Measurements from ENCODE around the gene U2SURP.

U2SURP gene

DNA sequence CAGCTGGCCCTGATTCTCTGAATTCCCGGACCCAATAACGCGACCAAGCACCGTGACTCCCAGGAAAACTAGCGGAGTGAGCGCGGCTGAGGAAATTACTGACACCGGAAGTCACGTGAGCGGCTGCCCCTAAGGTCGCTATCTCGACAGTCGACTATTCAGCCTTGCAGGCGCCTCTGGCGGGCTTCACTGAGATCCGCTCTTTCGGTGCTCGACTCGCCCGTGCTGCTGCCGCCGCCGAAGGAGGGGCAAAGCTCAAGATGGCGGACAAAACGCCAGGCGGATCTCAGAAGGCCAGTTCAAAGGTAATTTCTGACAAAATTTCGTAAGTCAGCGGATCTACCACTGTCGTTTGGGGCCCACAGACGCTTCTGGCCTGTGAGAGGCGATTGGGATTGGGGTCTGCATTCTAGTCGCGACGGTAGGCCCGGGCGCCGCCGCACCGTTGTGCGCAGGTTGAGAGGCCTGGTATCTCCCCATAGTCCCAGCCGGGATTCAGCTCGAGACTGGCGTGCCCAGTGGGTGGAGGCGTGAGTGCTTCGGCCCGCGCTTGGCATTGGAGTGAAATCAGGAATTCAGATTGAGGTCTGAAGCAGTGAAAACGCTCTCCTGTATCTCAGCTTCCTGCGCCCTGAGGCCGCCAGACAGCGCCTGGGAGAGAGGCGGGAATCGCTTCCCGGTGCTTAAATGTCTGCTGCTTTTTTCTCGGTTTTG, at the start of gene U2SURP:
U2SURP (plus strand) TSS at position 202 of the 714 bp plus-strand sequence; CDS start at position 261, 59 bp downstream.
- DNase-seq: peak; percentile 92 to 93

DNA sequence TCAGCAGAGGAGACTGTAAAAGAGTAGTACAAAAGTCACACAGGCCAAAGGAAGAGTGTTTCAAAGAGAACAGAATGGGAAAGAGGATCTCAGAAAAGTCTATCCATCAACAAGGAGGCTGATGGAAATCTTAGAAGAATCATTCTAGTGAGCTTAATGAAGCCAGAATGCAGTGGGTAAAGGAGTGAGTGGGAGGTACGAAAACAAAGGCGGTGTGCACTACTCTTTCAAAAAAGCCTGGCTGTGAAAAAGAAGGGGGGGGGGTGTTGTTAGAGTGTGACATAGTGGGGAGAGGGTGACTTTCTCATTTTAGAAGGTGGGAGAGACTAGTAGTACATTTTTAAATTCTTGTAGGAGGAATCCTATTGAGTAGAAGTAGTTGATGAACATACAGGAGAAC, 49.6 kb upstream of the U2SURP start:
- DNase-seq: no peak

DNA sequence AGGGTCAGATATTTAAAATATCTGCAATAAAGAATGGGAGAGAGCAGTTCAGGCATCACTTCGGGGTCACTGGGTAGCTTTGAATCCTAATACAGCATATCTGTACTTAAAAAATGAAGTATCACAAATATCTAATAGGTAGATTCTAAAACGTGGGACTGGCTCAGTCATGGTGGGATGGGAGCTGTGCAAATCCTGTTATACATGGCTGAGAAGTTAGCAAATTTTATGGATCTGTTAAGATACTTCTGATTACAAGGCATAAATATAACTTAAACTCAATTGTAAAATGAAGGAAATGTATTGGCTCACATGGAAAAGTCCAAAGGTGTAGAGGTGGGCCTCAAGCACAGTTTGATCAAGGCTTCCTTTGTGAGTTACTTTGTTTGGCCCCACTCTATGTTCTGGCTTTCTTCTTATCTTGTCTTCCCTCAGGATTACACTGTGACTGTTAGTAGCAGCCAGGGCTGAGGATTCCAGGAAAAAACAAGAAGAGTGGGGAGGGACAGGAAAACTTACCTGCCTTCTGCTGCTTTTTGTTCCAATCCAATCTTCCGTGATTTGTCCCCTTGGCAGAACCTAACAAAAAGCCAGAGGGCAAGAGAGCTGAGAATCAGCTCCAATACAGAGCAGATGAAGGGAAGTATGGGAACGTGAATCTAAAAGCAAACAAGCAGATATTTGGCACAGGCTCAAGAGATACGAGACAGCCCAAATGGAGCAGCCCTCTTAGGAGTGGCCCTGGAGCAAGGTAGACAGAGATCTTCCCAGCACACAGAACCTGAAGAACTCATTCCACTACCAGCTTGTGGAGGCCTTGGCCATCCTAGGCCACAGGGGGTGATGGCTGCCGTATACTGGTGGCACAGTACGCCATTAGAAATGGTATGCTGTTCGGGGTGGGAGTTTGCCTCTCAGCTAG, 48.8 kb upstream of the U2SURP start:
- no peak for DNase-seq

DNA sequence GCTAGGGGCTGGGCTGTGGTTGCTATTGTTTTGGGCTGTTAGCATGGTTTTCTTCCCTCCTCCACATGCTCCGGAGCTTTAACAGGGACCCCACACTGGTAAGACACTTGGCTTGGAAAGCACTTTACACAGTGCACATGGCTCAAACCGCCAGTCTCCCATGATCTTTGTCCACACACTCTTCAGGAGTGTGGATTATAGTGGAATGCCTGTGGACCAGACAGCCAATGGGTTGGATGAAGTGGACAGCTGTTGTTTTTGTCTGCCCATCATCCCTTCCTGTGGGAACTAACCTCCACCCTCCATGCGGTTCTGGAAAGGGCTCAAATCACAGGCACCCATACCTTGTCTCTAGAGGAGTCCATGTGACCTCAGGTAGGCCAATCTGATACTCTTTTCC, 47.9 kb upstream of the U2SURP start:
- DNase-seq: no peak

DNA sequence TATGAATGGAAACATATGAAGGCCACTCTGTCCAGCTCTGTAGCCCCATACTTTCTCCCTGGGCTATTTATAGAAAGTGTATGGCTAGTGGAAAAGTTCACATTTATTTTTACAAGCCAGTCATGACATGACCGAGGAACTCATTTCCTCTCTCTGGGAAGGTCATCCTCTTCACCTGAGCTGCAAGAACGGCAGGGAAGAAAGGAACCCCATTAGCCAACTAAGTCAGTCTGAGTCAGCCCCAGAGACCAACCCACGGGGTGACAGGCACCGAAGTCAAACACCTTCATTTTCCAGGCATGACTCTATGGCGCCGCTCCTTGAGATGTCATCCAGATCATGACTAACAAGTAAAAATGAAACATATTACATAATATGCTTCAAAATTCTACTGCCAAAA, 42.7 kb upstream of the U2SURP start:
- DNase-seq: no peak

DNA sequence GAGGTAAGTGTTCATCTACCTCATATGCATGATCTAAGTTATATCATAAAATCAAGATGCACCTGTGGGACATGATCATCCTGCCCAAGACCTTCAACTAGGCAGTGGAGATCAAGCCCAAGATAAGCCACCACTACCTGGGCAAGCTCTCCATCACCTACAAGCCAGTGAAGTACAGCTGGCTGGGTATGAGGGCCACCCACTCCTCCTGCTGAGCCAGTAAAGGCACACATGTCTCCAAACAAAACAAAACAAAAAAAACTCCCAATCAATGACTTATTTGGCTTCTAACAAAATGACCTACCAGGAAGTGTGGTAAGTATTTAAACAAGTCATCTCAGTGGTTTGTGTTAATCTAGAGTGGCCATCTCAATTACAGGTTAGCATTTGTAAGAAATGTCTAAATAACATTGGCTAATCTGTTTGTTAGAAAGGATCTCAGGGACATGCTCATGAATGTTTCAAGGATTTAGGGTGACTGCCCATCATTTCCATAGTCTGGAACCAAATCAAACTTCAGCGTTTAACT, 41.0 kb upstream of the U2SURP start:
- no peak for DNase-seq

DNA sequence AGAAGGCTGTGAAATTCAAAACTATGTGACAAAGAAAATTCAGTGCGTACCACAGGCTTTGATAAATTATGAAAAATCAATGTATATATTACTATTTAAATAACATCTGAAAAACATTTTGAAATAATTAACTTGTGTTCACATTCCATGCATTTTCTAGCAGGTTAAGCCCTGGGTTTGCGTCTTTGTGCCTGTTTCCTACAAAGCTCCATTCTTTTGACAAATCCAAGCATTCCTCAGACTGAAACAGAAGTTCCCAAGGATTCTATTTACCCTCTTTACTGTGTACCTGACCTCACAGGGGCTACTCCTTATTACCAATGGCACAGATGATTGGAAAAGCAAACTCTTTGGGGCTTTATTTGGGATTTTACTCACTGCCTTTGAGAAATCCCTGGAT, 39.8 kb upstream of the U2SURP start:
- no peak for DNase-seq

DNA sequence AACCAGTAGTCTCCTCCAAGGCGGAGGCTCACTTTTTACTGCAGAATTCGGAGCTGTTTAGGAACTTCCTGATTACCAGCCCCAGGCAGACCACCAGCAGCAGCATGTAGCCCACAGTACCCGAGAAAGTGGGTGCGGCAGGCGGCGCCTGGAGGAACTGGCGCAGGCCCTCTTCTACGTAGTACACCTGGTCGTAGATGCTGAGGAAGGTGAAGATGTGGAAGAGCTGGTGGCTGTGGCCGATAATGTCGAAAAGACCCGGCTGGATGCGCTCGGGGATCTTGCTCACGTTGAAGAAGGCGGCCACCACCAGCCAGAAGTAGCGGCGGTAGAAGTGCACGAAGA, 39.2 kb upstream of the U2SURP start:
- no peak for DNase-seq

DNA sequence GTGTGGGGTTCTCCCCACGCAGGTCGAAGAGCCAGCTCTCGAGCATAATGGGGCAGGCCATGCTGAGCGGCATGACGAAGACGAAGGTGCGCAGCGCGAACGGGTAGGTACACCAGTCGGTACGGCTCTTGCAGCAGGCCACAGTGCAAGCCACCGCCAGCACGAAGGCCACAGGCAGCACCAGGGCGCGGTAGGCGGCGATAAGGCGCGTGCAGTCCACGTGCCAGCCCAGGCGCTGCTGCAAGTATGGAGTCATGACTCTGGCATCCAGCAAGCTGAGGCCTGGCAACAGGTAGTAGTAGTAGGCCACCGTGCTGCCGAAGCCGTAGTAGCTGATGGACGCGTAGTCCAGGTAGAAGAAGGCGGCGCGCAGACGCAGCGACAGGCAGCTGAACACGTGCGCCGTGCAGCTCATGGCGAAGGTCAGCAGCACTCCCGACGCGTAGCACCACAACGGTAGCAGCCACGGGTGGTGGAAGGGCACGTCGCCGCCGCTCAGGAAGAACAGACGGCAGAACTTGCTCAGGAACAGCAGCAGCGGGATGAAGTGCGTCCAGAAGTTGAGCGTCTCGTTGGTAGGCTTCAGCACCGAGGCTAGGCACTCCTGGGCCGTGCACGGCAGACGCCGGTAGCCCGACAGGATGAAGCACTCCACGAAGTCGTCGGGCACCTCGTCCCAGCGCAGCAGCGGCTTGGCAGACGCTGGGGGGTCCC, 38.7 kb upstream of the U2SURP start:
- no peak for DNase-seq

DNA sequence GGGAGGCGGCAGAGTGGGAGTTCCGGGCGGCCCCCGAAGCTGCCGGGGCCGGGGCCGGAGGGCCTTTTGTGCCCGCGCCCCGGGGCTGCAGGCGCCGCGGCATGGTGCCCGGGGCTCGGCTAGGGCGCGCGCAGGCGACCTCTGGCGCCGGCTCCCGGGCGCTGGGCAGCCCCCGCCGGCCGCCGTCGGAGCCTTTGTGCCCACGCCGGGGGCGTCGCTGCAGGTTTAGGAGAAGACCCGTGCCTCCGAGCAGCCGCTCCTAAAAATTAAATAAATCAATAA, 38.2 kb upstream of the U2SURP start:
- no peak for DNase-seq

DNA sequence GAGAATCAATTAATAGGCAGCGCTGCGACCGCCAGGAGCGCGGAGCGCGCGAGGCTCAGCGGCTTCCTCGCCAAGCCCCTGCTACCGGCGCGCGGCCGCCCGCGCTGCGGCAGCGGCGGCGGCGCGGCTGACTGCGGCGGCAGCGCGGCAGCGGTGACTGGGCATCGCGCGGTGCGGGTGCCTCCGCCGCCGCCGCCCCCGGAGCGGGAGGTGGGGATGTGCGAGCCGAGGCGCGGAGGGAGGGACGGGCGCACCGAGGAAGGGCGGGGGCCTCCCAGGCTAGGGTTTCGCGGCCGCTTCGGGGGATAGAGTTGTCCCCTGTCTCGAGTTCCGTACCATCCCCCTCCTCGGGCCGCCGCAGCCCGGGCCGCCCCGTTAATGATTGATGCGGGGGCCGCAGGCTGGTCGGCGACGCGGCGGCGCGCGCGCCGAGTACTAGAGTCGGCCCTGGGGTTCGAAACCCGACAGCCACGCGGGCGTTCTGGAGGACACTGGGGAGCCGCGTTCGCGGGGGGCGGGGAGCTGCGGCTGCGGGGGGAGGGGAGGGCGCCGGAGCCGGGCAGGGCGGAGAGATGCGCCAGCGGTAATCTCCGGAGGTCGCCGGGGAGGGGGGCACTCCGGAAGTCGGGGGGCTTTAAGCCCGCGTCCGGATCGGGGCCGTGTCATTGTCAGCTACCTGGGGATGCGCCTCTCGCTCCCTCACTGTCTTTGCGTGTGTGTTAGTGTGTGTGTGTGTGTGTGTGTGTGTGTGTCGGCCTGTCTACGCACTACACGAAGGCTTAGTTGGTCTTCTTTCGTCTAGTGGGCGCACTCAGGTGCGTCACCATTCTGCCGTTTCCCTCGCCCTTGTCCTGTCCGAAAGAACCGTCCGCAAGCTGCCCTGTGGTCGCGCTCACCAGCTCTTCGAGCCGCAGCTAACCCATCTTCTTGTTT, 37.6 kb upstream of the U2SURP start, which contains the start of gene PAQR9:
PAQR9 (minus strand) TSS at position 159 of the 933 bp plus-strand sequence. CDS start 338 bp downstream, outside the sequence.
- DNase-seq: no peak

DNA sequence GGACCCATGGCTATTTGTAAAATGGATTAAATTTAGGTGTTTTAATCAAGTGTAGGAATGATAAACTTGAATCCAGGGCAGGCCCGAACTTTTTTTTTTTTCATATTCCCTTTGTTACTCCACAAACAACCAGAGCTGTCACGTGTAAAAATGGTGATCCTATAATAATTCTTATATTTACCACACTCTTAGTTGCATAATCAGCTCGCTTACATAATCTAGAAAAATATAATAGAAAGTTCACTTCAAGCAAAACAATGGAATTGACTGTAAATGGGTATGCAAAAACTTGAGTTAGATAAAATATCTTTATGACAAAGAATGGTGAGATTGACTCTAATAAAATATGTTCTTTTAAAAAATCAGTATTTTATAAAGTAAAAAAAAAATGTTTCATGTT, 35.8 kb upstream of the U2SURP start:
- DNase-seq: no peak

DNA sequence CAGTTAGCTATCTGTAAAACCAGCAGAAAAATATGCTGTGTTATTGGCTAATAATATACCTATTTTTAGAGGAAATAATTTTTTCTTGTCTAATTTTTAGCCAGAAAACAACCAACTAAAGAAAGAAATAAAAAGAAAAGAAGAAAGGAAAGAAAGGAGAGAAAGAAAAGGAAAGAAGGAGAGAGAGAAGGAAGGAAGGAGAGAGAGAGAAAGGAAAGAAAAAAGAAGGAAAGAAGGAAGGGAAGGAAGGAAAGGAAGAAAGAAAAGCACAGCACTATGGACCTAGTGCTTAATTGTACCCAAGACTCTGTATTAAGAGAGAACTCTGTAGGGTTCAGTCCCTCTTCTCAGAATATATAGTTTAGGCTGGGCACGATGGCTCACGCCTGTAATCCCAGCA, 34.6 kb upstream of the U2SURP start:
- no peak for DNase-seq

DNA sequence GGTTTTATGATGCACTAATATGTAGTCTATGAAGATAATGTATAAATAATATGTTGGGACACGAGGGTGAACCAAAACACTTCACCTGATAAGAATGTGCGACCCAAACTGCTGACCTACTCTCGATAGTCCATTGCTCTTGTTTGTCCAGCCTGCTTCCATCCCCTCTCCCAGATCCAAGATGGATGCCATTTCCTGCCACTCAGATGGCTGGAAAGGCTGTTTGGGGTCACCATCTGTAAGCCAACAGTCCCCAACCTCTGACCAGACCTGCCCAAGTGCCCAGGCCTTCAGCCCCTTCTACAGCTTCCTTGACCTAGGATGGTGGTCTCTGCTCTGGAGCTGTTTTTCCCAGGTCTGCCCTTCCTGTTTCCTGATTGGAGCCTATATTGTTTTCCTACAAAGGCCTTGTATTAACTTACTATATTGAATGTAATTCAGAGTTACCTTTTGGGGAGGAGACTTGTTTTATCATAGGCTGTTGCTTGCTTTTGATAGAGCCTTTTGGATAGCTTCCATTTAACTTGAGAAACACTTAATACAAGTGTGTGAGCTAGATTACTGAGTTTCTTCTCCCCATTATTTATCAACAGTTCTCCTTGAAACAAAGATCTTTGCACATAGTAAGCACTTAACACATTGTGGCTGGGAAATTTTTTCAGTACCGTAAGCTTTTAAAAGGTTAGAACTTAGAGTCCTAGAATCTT, 32.9 kb upstream of the U2SURP start:
- no peak for DNase-seq

DNA sequence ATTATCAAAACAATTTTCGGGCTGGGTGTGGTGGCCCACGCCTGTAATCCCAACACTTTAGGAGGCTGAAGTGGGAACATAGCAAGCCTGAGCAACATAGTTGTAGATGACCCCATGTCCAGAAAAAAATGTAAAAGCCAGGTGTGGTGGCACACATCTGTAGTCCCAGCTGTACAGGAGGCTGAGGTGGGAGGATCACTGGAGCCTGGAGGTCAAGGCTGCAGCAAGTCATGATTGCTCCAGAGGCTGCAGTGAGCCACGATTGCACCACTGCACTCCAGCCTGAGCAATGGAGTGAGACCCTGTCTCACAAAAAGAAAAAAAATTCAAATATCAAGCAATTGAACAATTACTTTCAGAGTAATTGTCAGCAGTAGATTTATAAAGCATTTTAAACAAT, 29.9 kb upstream of the U2SURP start:
- DNase-seq: no peak

DNA sequence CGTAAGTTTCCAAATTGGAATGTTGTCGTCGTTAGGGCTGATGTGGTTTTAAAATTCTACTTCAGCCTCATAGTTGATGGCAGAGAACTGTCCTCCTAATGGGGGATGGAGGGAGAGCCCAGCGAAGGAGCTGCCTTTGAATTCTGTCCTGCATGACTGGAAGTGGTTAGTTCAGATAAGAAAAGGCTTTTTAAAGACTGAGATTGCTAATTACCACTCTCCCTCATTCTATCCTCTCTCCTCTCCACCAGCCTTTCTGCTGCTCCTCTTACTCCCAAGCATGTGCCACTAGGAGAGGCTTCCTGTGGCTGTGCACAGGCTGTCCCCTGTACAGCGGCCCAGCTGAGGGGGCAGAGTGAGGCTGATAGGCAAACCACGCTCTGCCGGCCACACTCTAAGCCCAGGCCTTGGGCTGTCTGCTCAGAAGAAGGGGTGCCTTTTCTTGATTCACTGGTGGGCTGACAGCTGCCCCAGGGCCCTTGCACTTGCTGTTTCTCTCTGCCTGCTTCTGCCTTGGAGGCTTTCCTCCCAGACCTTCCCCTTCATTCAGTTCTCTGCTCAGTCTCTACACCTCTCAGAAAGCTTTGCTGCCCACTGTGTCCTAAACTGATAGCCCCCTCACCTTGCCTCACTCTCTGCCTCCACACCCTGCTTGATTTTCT, 29.1 kb upstream of the U2SURP start:
- no peak for DNase-seq

DNA sequence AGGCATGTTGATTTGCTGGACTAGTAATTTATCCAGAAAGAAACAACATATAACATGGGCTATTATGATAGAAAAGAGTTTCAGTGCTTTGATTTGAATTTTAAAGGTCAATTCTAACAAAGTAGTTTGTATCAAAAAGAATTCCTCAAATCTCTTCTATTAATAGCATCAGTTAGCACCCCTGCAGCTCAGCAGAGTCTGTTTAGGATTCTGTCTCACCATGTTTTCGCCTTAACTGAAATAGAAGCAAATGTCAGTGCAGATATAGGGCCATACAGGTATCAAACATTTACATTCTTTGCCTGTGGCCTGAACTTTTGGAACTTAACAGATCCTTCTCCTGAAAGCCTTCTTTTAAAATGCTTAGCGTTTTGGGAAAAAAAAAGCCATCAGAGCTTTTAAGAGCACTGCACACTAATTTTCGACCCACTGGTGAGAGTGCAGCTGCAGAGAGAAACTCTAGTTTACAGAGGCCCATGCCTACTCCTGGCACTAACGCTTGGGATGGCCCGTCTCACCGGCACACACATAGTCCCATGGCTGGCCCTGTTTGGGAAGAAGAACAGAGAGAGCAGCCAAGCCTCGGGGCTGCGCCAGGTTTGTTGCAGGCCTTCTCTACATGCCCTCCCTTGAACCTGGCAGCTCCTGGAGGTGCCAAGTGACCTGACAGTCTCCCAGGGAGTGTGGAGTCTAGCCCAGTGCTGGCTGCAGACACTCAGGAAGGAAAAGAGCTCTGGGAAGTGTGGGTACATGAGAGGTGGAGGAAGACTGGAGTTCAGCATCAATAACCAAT, 28.0 kb upstream of the U2SURP start:
- DNase-seq: no peak

DNA sequence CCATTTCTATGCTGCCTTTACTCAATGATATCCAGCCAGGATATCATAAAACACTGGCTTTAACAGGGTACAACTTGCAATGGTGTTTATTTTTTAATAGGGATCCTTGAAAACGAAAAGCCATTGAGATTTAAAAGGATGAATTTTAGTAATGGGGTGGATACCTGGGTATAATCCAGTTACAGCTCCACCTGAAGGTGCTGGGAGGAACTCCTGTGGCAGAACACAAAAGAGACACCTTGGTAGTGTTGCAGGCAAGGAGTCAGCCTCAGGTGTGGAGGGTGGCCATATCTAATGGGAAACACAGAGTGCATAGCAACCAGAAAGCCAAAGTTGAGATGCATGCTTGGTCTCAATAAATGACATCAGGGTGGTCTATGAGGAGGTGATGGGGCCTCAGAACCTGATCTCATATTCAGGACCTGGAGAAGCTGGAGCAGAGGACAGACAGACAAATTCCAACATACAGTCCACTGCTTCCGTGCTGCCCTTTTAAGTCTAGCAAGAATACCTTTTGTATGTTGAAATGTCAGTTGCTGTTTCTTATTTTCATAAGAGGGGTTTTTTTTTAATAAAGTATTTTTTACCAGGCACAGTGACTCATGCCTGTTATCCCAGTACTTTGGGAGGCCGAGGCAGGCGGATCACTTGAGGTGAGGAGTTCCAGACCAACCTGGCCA, 25.9 kb upstream of the U2SURP start:
- DNase-seq: no peak

DNA sequence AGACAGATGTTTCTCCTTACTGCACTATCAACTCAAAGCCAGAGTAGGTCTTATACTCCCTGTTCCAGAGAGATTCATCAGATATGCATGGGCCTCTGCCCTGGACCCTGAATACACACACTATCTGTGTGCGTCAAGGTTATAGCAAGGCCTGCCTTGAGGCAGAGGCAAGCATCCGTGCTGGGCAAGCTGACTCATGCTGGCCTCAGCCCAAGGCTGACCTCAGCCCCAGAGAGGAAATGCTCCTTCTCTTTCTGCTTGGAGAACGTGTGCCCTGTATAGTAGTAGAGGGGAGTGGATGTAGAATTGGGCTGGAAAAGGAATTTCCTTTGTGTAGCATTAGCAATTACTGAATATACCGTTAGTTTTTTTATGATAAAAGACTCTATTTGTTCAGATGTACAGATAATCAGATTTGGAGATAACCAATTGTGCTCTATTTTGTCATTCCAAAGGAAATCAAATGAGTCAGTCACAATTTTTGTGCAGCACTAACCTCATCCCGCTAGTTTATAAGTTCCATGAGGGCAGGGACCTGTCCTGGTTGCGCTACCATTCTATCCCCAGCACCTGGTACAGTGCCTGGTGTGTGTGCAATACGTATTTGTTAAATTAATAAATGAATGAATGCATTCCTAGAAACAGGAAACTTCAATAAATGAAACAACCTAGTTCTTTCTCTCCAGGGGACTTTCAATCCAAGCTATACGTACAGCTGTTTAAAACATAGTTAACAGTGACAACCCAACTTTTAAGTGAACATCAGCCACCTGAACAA, 24.6 kb upstream of the U2SURP start:
- peak in 1 of 2 donors; percentile 29 for DNase-seq

Data from CD4-positive, alpha-beta T cell treated with Interleukin-1 beta for 1 hour (primary cell).